ENCODE data around the gene VPS37B. TPM values are rescaled to one million over a fixed set of nuclear protein-coding genes. Genes with fewer than 3 reads are reported as not detected.

Gene VPS37B
- total RNA-seq, 1 donor from 2014 or later, result 9.5 TPM

GRCh38 chr12:122844366-122844971 is 51.5 kb downstream of the VPS37B start:
- H3K4me1 Mint-ChIP-seq, result no peaks in the 10 kb centered on the region
- H3K9me3 Mint-ChIP-seq, result no peaks in the 10 kb centered on the region
- intact Hi-C loops (cut with micrococcal nuclease), result no loop called here
- no peaks in the 10 kb centered on the region for H3K27me3 Mint-ChIP-seq
- no peak for DNase-seq
- no peak overlapping the region for H3K27ac Mint-ChIP-seq
- H3K36me3 Mint-ChIP-seq (ENCODE audit: low read depth), result no peaks in the 10 kb centered on the region
- no peak overlapping the region for H3K4me3 Mint-ChIP-seq

DNA sequence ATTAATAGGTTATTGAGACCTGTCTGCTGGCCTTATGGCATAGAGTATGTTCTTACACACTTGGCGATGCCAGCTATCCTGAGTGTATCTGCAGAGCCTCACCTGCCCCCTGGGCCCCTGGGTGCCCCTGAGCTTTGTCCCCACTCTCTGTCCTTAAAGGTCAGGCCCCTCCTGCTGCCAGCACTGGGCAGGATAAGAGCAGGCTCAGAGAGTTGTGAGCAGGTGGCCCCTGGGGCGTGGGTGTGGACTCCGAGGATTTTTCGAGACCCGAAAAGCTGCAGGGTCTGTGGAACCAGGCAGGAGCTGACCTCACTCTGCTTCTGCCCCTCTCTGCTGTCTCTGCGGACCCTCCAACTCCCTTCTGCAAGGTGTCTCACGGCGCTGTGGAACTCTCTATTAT is 52.5 kb downstream of the VPS37B start:
- no peaks in the 10 kb centered on the region for H3K9me3 Mint-ChIP-seq
- no peak for DNase-seq
- H3K27ac Mint-ChIP-seq, result no peak overlapping the region
- no peak overlapping the region for H3K4me3 Mint-ChIP-seq
- H3K27me3 Mint-ChIP-seq, result no peaks in the 10 kb centered on the region
- H3K36me3 Mint-ChIP-seq (ENCODE audit: low read depth), result peaks cover 3% of the 10 kb centered on the region
- intact Hi-C loops (cut with micrococcal nuclease), result no loop called here
- peaks cover 3% of the 10 kb centered on the region for H3K4me1 Mint-ChIP-seq

DNA sequence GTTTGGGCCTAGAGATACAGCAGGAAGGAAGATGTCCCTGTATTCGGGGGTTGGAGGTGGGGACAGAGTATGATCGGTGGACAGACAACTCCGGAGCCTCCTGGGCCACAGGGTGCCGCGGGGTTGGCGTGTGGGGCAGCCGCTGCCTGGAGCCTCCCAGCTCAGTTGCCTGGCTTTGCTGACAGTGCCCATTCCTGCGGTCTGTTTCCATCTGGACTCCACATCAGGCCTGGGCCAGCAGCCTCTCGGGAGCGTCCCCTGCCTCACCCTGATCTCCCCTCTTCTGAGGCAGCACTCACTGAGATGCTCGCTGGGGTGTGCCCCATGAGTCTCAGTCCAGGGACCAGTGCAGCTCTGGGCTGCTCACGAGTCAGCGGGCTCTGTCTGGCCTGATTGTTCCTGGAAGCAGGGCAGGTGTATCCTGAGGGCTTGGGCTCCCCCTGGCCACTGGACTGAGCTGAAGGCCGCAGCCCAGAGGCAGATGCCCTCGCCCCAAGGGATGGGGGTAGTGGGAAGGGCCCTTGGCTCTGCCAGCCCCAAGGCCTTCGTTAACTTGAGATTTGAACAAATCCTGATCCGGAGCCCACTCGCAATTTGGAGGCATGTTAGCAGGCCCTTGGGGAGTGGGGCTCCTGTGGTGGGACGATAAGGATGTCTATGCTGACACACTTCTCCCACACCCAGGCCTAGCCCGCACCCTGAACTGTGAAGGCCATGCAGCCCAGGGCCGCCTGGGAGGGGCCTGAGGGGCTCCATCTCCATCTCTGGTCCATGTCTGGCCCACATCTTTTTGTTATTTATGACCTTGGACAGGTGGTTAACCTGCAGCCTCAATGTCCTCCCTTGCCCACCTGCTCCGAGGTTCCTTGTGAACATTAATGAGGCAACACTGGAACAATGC is 53.2 kb downstream of the VPS37B start:
- H3K27ac Mint-ChIP-seq, result no peak overlapping the region
- H3K9me3 Mint-ChIP-seq, result no peaks in the 10 kb centered on the region
- no peak overlapping the region for H3K4me3 Mint-ChIP-seq
- DNase-seq, result no peak
- peaks cover 5% of the 10 kb centered on the region for H3K4me1 Mint-ChIP-seq
- no peaks in the 10 kb centered on the region for H3K27me3 Mint-ChIP-seq
- peaks cover 3% of the 10 kb centered on the region for H3K36me3 Mint-ChIP-seq (ENCODE audit: low read depth)
- intact Hi-C loops (cut with micrococcal nuclease), result no loop called here

GRCh38 chr12:122841544-122842321 is 54.2 kb downstream of the VPS37B start:
- Mint-ChIP-seq H3K27me3 (no peaks in the 10 kb centered on the region), H3K4me1 (peaks cover 11% of the 10 kb centered on the region), H3K36me3 (ENCODE audit: low read depth) (peaks cover 6% of the 10 kb centered on the region), H3K4me3 (no peak overlapping the region), H3K27ac (no peak overlapping the region), H3K9me3 (no peaks in the 10 kb centered on the region)
- intact Hi-C loops (cut with micrococcal nuclease), result no loop called here
- DNase-seq, result no peak

GRCh38 chr12:122840580-122841513 is 55.1 kb downstream of the VPS37B start:
- DNase-seq, result no peak
- no peak overlapping the region for H3K4me3 Mint-ChIP-seq
- peaks cover 18% of the 10 kb centered on the region for H3K4me1 Mint-ChIP-seq
- peaks cover 9% of the 10 kb centered on the region for H3K36me3 Mint-ChIP-seq (ENCODE audit: low read depth)
- H3K27me3 Mint-ChIP-seq, result no peaks in the 10 kb centered on the region
- intact Hi-C loops (cut with micrococcal nuclease), result no loop called here
- H3K27ac Mint-ChIP-seq, result no peak overlapping the region
- no peaks in the 10 kb centered on the region for H3K9me3 Mint-ChIP-seq

DNA sequence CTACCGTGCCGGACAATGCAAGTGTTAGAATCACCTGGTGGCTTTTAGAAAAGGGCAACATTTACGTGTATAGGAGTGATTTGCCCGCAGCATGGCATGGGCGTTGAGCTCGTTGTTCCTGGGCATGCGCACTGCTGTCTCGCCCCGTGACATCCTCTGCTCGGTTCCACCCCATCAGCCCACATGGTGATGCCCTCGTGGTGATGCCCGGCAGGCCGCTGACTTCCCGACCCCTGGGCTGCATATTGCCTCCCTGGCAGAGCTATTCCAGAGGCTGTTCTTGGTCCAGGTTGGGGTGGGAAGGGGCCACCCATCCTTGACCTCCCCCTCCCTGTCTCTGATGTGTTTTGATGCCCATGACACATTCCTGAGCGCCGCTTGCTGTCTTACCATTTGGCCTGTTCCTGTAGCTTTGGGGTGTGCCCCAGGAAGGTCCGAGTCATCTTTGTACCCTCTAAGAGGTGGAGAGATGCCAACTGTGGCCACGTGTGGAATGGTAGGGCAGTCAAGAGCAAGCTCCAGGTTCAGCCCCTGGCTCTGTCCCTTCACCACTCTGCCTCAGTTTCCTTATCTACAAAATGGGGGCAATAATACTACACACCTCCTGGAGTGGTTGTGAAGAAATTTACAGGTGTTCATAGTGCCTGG is 55.9 kb downstream of the VPS37B start:
- intact Hi-C loops (cut with micrococcal nuclease), result no loop called here
- Mint-ChIP-seq H3K27me3 (no peaks in the 10 kb centered on the region), H3K36me3 (ENCODE audit: low read depth) (peaks cover 9% of the 10 kb centered on the region)

GRCh38 chr12:122838841-122839240 is 57.1 kb downstream of the VPS37B start:
- H3K27ac Mint-ChIP-seq, result no peak overlapping the region
- H3K9me3 Mint-ChIP-seq, result no peaks in the 10 kb centered on the region
- H3K36me3 Mint-ChIP-seq (ENCODE audit: low read depth), result peaks cover 9% of the 10 kb centered on the region
- H3K4me1 Mint-ChIP-seq, result peaks cover 27% of the 10 kb centered on the region
- intact Hi-C loops (cut with micrococcal nuclease), result no loop called here
- H3K27me3 Mint-ChIP-seq, result peaks cover 9% of the 10 kb centered on the region
- DNase-seq, result no peak
- H3K4me3 Mint-ChIP-seq, result no peak overlapping the region

More for the DNA sequence above, 55.9 kb downstream of the VPS37B start:
- Mint-ChIP-seq H3K4me3 (no peak overlapping the region), H3K27ac (no peak overlapping the region), H3K4me1 (peaks cover 18% of the 10 kb centered on the region), H3K9me3 (no peaks in the 10 kb centered on the region)
- DNase-seq, result no peak

GRCh38 chr12:122837306-122838265 is 58.3 kb downstream of the VPS37B start:
- DNase-seq, result no peak
- Mint-ChIP-seq H3K27ac (no peak overlapping the region), H3K9me3 (no peaks in the 10 kb centered on the region), H3K36me3 (ENCODE audit: low read depth) (peaks cover 9% of the 10 kb centered on the region), H3K4me3 (peak overlapping the region; percentile 86), H3K27me3 (peaks cover 14% of the 10 kb centered on the region), H3K4me1 (peaks cover 27% of the 10 kb centered on the region)
- intact Hi-C loops (cut with micrococcal nuclease), result no loop called here

- intact Hi-C loops (cut with micrococcal nuclease), result no loop called here
- Mint-ChIP-seq H3K4me3 (peak overlapping the region; percentile 86), H3K36me3 (ENCODE audit: low read depth) (peaks cover 9% of the 10 kb centered on the region), H3K27me3 (peaks cover 14% of the 10 kb centered on the region), H3K27ac (peak overlapping the region; percentile 86), H3K4me1 (peaks cover 27% of the 10 kb centered on the region), H3K9me3 (no peaks in the 10 kb centered on the region)
- peak; percentile 88 for DNase-seq
Measured at GRCh38 chr12:122836027-122836921, 59.6 kb downstream of the VPS37B start.

DNA sequence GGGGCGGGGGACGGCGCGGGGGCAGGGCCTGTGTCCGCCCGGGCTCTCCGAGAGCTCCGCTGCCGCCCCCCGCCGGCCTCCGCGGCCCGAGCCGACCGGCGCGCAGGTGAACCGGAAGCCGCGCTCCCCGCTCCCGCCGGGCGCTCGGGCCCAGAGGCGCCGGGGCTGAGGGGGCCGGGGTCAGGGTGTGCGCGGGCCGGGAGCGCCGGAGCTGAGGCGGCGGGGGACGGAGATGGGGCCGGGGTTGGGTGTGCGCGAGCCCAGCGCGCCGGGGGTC is 60.2 kb downstream of the VPS37B start:
- H3K4me3 Mint-ChIP-seq, result no peak overlapping the region
- intact Hi-C loops (cut with micrococcal nuclease), result no loop called here
- peak; percentile 84 for DNase-seq
- H3K9me3 Mint-ChIP-seq, result no peaks in the 10 kb centered on the region
- peaks cover 17% of the 10 kb centered on the region for H3K27me3 Mint-ChIP-seq
- H3K27ac Mint-ChIP-seq, result no peak overlapping the region
- H3K36me3 Mint-ChIP-seq (ENCODE audit: low read depth), result peaks cover 9% of the 10 kb centered on the region
- H3K4me1 Mint-ChIP-seq, result peaks cover 27% of the 10 kb centered on the region

DNA sequence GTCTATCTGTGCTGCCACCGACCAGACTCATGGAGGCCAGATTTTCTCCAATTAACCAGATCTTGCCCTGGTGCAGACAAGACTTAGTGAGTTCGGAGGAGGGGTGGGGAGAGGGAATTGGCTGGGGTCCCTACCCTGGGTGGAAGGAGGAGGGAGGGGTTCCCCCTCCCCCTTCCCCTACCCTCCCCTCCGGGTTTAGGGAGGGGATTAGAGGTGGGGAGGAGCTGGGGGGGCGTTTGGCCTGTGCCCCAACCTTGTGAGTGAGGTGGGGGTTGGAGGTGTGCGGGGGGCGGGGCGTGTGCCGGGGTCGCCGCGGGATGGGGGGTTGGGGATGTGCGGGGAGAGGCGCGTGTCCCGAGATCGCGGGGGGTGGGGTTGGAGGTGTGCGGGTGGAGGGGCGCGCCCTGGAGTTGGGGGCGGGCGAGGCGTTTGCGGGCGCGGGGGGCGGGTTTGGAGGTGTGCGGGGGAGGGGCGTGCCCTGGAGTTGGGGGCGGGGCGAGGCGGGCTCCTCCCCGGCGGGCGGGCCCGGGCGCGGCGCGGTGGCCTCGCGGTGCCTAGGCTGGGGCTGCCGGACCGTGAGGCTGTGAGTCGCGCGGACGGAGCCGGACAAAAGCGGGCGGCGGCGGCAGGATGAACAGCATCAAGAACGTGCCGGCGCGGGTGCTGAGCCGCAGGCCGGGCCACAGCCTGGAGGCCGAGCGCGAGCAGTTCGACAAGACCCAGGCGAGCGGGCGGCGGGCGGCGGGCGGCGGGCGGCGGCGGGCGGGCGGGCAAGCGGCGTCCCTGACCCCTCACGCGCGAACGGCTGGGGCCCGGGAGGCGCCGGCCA is 60.8 kb downstream of the VPS37B start, which contains the start of gene HIP1R:
Gene HIP1R (plus strand): TSS at position 537 of the 829 bp plus-strand sequence. CDS start 94 bp downstream, at position 631.
- peaks cover 27% of the 10 kb centered on the region for H3K4me1 Mint-ChIP-seq
- DNase-seq, result peak; percentile 88
- H3K36me3 Mint-ChIP-seq (ENCODE audit: low read depth), result peaks cover 9% of the 10 kb centered on the region
- H3K4me3 Mint-ChIP-seq, result peak within 1 kb of the TSS; percentile 89
- intact Hi-C loops (cut with micrococcal nuclease), result no loop called here
- peak within 1 kb of the TSS; percentile 86 for H3K27ac Mint-ChIP-seq
- no peaks in the 10 kb centered on the region for H3K9me3 Mint-ChIP-seq
- peaks cover 18% of the 10 kb centered on the region for H3K27me3 Mint-ChIP-seq

All from activated CD4-positive, alpha-beta T cell treated with anti-CD3 and anti-CD28 coated beads, Interleukin-2, amount 10 ng/mL, durations not matched to agents 24 days and 14 days (primary cell).